Activated T-helper 1 cell treated with Interleukin-2 at 50 U/mL for 16 hours (primary cell): ENCODE results near the gene PCIF1.
"Not testable (repeated sequence)": the region's sequence is repeated elsewhere in the genome, so short reads cannot be mapped to it uniquely, and the experiment has no call there.

ENCODE experiments used
- DNase-seq: peaks from one replicate; pipeline ENCODE4 v3.0.0-alpha.2; 2020; ENCODE audit warnings: low read depth

The PCIF1 gene

GRCh38 chr20:45994761-45995493 is 60.4 kb downstream of the PCIF1 start:
- DNase-seq, result no peak

GRCh38 chr20:45995495-45996097 is 61.1 kb downstream of the PCIF1 start:
- not testable (repeated sequence) for DNase-seq

DNA sequence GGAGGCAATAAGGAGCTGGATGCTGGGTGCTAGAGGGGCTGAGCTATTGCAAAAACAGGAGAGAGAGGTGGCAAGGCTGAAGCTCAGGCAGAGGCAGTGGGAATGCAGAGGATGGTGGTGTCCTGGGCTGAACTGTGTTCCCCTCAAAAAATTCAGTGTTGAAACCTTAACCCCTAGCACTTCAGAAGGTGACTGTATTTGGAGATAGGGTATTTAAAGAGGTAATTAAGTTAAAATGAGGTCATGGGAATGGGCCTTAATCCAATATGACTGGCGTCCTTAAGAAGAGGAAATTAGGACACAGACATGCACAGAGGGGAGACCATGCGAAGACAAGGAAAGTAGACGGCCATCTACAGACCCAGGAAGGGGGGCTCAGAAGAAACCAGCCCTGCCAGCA is 62.7 kb downstream of the PCIF1 start:
- no peak for DNase-seq
